Measurements from ENCODE around the gene OPTN.
"Not testable (repeated sequence)": the region's sequence is repeated elsewhere in the genome, so short reads cannot be mapped to it uniquely, and the experiment has no call there.

OPTN gene

GRCh38 chr10:13118784-13119410 lies 18.9 kb downstream of the OPTN start:
- in situ Hi-C loops (cut with MboI; ENCODE audit: low sequenced_read_pairs) = no loop called here

- in situ Hi-C loops (cut with MboI; ENCODE audit: low sequenced_read_pairs) = no loop called here
These were observed 21.0 kb downstream of the OPTN start for GRCh38 chr10:13120786-13121499.

- in situ Hi-C loops (cut with MboI; ENCODE audit: low sequenced_read_pairs) = no loop called here
These were observed 21.5 kb downstream of the OPTN start for GRCh38 chr10:13121500-13121854.

GRCh38 chr10:13136651-13137050 lies 36.7 kb downstream of the OPTN start:
- in situ Hi-C loops (cut with MboI; ENCODE audit: low sequenced_read_pairs) = no loop called here

- in situ Hi-C loops (cut with MboI; ENCODE audit: low sequenced_read_pairs) = no loop called here
These were observed 39.2 kb downstream of the OPTN start for GRCh38 chr10:13139150-13139549.

GRCh38 chr10:13139676-13140075 lies 39.7 kb downstream of the OPTN start:
- in situ Hi-C loops (cut with MboI; ENCODE audit: low sequenced_read_pairs) = no loop called here

GRCh38 chr10:13140627-13141190 lies 40.7 kb downstream of the OPTN start:
- in situ Hi-C loops (cut with MboI; ENCODE audit: low sequenced_read_pairs) = no loop called here

GRCh38 chr10:13143766-13144165 lies 43.8 kb downstream of the OPTN start:
- in situ Hi-C loops (cut with MboI; ENCODE audit: low sequenced_read_pairs) = no loop called here

GRCh38 chr10:13144814-13145213 lies 44.9 kb downstream of the OPTN start:
- in situ Hi-C loops (cut with MboI; ENCODE audit: low sequenced_read_pairs) = no loop called here

- in situ Hi-C loops (cut with MboI; ENCODE audit: low sequenced_read_pairs) = no loop called here
These were observed 46.4 kb downstream of the OPTN start for GRCh38 chr10:13146379-13146778.

- in situ Hi-C loops (cut with MboI; ENCODE audit: low sequenced_read_pairs) = no loop called here
These were observed 47.2 kb downstream of the OPTN start for GRCh38 chr10:13147161-13147560.

- in situ Hi-C loops (cut with MboI; ENCODE audit: low sequenced_read_pairs) = no loop called here
These were observed 52.3 kb downstream of the OPTN start for GRCh38 chr10:13152296-13152695.

- in situ Hi-C loops (cut with MboI; ENCODE audit: low sequenced_read_pairs) = not testable (repeated sequence)
These were observed 55.9 kb downstream of the OPTN start for GRCh38 chr10:13155860-13156259.

GRCh38 chr10:13158401-13158800 lies 58.4 kb downstream of the OPTN start:
- in situ Hi-C loops (cut with MboI; ENCODE audit: low sequenced_read_pairs) = no loop called here

- in situ Hi-C loops (cut with MboI; ENCODE audit: low sequenced_read_pairs) = no loop called here
These were observed 61.2 kb downstream of the OPTN start, which contains the start of gene MCM10 for GRCh38 chr10:13160934-13161856. Gene MCM10, plus strand, starts transcription at chr10:13161558. Its CDS starts 2,645 bp downstream, at chr10:13164203.

GRCh38 chr10:13161857-13162271 lies 61.9 kb downstream of the OPTN start:
- in situ Hi-C loops (cut with MboI; ENCODE audit: low sequenced_read_pairs) = no loop called here

- in situ Hi-C loops (cut with MboI; ENCODE audit: low sequenced_read_pairs) = no loop called here
These were observed 63.9 kb downstream of the OPTN start for GRCh38 chr10:13163859-13164258.

- in situ Hi-C loops (cut with MboI; ENCODE audit: low sequenced_read_pairs) = no loop called here
These were observed 65.2 kb downstream of the OPTN start for GRCh38 chr10:13165177-13165576.

- in situ Hi-C loops (cut with MboI; ENCODE audit: low sequenced_read_pairs) = no loop called here
These were observed 67.6 kb downstream of the OPTN start for GRCh38 chr10:13167568-13167967.

- in situ Hi-C loops (cut with MboI; ENCODE audit: low sequenced_read_pairs) = no loop called here
These were observed 68.8 kb downstream of the OPTN start for GRCh38 chr10:13168781-13169180.

- in situ Hi-C loops (cut with MboI; ENCODE audit: low sequenced_read_pairs) = no loop called here
These were observed 73.7 kb downstream of the OPTN start for GRCh38 chr10:13173616-13174015.
